Osteoblast (primary cell): Measurements from ENCODE around the gene ENGASE. TPM values are rescaled to one million over a fixed set of nuclear protein-coding genes. Genes with fewer than 3 reads are reported as not detected.

Experiments used
- DNase-seq: peaks from one replicate; pipeline ENCODE4 v3.0.0; 2011; ENCODE audit warnings: low spot score, mixed read lengths; ENCODE audit not compliant: insufficient read length; ENCODE audit errors: missing footprints
- H2AFZ ChIP-seq: 2 replicates; pipeline ENCODE4 v1.6.0; 2011; ENCODE audit warnings: mild to moderate bottlenecking, low read length
- H3K27ac ChIP-seq: 2 replicates; pipeline ENCODE4 v1.5.1; 2011; ENCODE audit warnings: mild to moderate bottlenecking, low read depth, low read length, moderate library complexity
- H3K27me3 ChIP-seq: 2 replicates; pipeline ENCODE4 v1.6.0; 2012; ENCODE audit warnings: mild to moderate bottlenecking, control low read depth, inconsistent platforms, low read length, moderate library complexity; ENCODE audit not compliant: insufficient read depth
- H3K36me3 ChIP-seq: 2 replicates; pipeline ENCODE4 v1.5.1; 2011; ENCODE audit warnings: mild to moderate bottlenecking, low read length, control low read depth, moderate library complexity; ENCODE audit not compliant: insufficient read depth
- H3K4me1 ChIP-seq: 2 replicates; pipeline ENCODE4 v1.5.1; 2011; ENCODE audit warnings: mild to moderate bottlenecking, low read length, control low read depth, moderate library complexity; ENCODE audit not compliant: insufficient read depth
- H3K4me2 ChIP-seq: 2 replicates; pipeline ENCODE4 v1.6.0; 2011; ENCODE audit warnings: mild to moderate bottlenecking, low read length; ENCODE audit not compliant: insufficient read depth
- H3K4me3 ChIP-seq: fragments of 200-600 bp; sonication (generic); 3 replicates; pipeline ENCODE4 v1.5.1; 2012; ENCODE audit warnings: mild to moderate bottlenecking, low read length, inconsistent platforms; ENCODE audit not compliant: insufficient read depth
- H3K79me2 ChIP-seq: 2 replicates; pipeline ENCODE4 v1.6.0; 2012; ENCODE audit warnings: mild to moderate bottlenecking, low read length, control low read depth, inconsistent platforms; ENCODE audit not compliant: insufficient read depth
- H3K9me3 ChIP-seq: 2 replicates; pipeline ENCODE4 v1.5.1; 2011; ENCODE audit warnings: low read depth, low read length, control low read depth
- H4K20me1 ChIP-seq: 2 replicates; pipeline ENCODE4 v1.6.0; 2012; ENCODE audit warnings: mild to moderate bottlenecking, low read length, control low read depth; ENCODE audit not compliant: insufficient read depth
- total RNA-seq: library from RNA; depleted of rRNA; stranded (reverse); fragments of >200 nt; gene quantifications from 2 replicates; pipeline ENCODE4 v1.2.3, GENCODE V29; 2012
- TF ChIP-seq, protein P1 (sequence below): IDR thresholded peaks from 2 replicates; pipeline ENCODE4 v1.5.1; 2011; ENCODE audit warnings: mild to moderate bottlenecking, low read depth, low read length, moderate library complexity; ENCODE audit errors: extremely low read depth

Gene ENGASE
- total RNA-seq, 1 donor, result 14.5 TPM

- Histone ChIP-seq H2AFZ (no peak overlapping the region), H3K4me3 (no peak overlapping the region), H3K79me2 (no peaks in the 10 kb centered on the region), H3K27ac (no peak overlapping the region), H3K36me3 (no peaks in the 10 kb centered on the region), H4K20me1 (no peaks in the 10 kb centered on the region), H3K4me2 (no peak overlapping the region), H3K27me3 (peaks cover 20% of the 10 kb centered on the region), H3K4me1 (peaks cover 17% of the 10 kb centered on the region), H3K9me3 (no peaks in the 10 kb centered on the region)
- TF ChIP-seq, protein P1, sequence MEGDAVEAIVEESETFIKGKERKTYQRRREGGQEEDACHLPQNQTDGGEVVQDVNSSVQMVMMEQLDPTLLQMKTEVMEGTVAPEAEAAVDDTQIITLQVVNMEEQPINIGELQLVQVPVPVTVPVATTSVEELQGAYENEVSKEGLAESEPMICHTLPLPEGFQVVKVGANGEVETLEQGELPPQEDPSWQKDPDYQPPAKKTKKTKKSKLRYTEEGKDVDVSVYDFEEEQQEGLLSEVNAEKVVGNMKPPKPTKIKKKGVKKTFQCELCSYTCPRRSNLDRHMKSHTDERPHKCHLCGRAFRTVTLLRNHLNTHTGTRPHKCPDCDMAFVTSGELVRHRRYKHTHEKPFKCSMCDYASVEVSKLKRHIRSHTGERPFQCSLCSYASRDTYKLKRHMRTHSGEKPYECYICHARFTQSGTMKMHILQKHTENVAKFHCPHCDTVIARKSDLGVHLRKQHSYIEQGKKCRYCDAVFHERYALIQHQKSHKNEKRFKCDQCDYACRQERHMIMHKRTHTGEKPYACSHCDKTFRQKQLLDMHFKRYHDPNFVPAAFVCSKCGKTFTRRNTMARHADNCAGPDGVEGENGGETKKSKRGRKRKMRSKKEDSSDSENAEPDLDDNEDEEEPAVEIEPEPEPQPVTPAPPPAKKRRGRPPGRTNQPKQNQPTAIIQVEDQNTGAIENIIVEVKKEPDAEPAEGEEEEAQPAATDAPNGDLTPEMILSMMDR, result no peak
- peak; percentile 11 for DNase-seq
Measured at GRCh38 chr17:79033741-79034501, 40.7 kb upstream of the ENGASE start.

GRCh38 chr17:79034931-79035485 is 39.6 kb upstream of the ENGASE start:
- peaks cover 12% of the 10 kb centered on the region for H3K27me3 ChIP-seq
- H3K27ac ChIP-seq, result no peak overlapping the region
- DNase-seq, result peak; percentile 14
- no peak overlapping the region for H3K4me3 ChIP-seq
- H3K79me2 ChIP-seq, result no peaks in the 10 kb centered on the region
- H2AFZ ChIP-seq, result no peak overlapping the region
- no peaks in the 10 kb centered on the region for H3K36me3 ChIP-seq
- H3K4me1 ChIP-seq, result peaks cover 21% of the 10 kb centered on the region
- H4K20me1 ChIP-seq, result no peaks in the 10 kb centered on the region
- TF ChIP-seq, protein P1, result no peak
- no peak overlapping the region for H3K4me2 ChIP-seq
- H3K9me3 ChIP-seq, result no peaks in the 10 kb centered on the region

- Histone ChIP-seq H3K27ac (no peak overlapping the region), H3K79me2 (no peaks in the 10 kb centered on the region), H2AFZ (no peak overlapping the region), H3K27me3 (peaks cover 12% of the 10 kb centered on the region), H3K4me3 (no peak overlapping the region), H3K4me1 (peaks cover 21% of the 10 kb centered on the region), H3K36me3 (no peaks in the 10 kb centered on the region), H3K9me3 (no peaks in the 10 kb centered on the region), H4K20me1 (no peaks in the 10 kb centered on the region), H3K4me2 (no peak overlapping the region)
- peak; percentile 19 for DNase-seq
- TF ChIP-seq, protein P1, result no peak
Measured at GRCh38 chr17:79035686-79036085, 38.9 kb upstream of the ENGASE start.

DNA sequence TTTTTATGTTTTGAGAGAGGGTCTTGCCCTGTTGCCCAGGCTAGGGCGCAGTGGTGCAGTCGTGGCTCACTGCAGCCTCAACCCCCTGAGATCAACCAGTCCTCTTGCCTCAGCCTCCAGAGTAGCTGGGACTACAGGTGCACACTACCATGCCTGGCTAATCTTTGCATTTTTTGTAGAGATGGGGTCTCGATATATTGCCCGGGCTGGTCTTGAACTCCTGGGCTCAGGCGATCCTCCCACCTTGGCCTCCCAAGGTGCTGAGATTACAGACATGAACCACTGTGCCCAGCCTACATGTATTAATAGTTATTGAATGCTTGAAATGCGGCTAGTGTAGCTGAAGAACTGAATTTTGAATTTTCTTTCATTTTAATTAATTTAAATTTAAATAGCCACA is 38.4 kb upstream of the ENGASE start:
- Histone ChIP-seq H3K4me2 (no peak overlapping the region), H2AFZ (no peak overlapping the region), H4K20me1 (no peaks in the 10 kb centered on the region), H3K27me3 (peaks cover 12% of the 10 kb centered on the region), H3K4me1 (peaks cover 21% of the 10 kb centered on the region), H3K4me3 (no peak overlapping the region), H3K36me3 (no peaks in the 10 kb centered on the region), H3K9me3 (no peaks in the 10 kb centered on the region), H3K27ac (peak overlapping the region; percentile 95), H3K79me2 (no peaks in the 10 kb centered on the region)
- DNase-seq, result no peak
- TF ChIP-seq, protein P1, result no peak
